H1 (cell line): ENCODE data around the gene RPS3. TPM values are rescaled to one million over a fixed set of nuclear protein-coding genes. Genes with fewer than 3 reads are reported as not detected.
A peak's percentile ranks its signal among the peaks of the same experiment; 100 is the strongest.

Source experiments
- CTCF ChIA-PET: fragments of 300-600 bp; sonication (Branson Sonifier 250); formaldehyde crosslinking; loops from one replicate; lab custom pipeline; 2021; ENCODE audit not compliant: partially characterized antibody; lab: Charles Lee
- POLR2A ChIA-PET: fragments of 300-600 bp; sonication (Branson Sonifier 250); formaldehyde crosslinking; loops from one replicate; lab custom pipeline; 2021; ENCODE audit warnings: inconsistent platforms; ENCODE audit not compliant: partially characterized antibody; lab: Charles Lee
- DNase-seq, 2 experiments: peaks; one replicate each; pipeline versions ENCODE4 v3.0.0 to v3.0.0-alpha.2; 2010 to 2022; ENCODE audit warnings: low spot score in 2 of 2, low read depth in 1 of 2, mixed read lengths in 1 of 2
- FAIRE-seq: peaks from 2 replicates; lab custom pipeline; 2011; peaks lifted over from hg19 to GRCh38; lab: Jason Lieb, UNC
- H2AFZ ChIP-seq: 2 replicates; pipeline ENCODE4 v1.8.1; 2012; ENCODE audit warnings: low read length, inconsistent platforms
- H2AK5ac ChIP-seq: 2 replicates; pipeline ENCODE4 v1.6.1; 2013; ENCODE audit warnings: low read depth, low read length
- H2BK120ac ChIP-seq: replicated peaks from 2 replicates; pipeline ENCODE3; 2013; ENCODE audit warnings: low read depth, low read length, inconsistent platforms
- H2BK12ac ChIP-seq: 2 replicates; pipeline ENCODE4 v1.6.1; 2013; ENCODE audit warnings: low read depth, low read length
- H2BK15ac ChIP-seq: 2 replicates; pipeline ENCODE4 v1.6.1; 2013; ENCODE audit warnings: low read length
- H2BK20ac ChIP-seq: 2 replicates; pipeline ENCODE4 v1.6.1; 2013; ENCODE audit warnings: low read length
- H2BK5ac ChIP-seq: 2 replicates; pipeline ENCODE4 v1.6.1; 2013; ENCODE audit warnings: low read depth, low read length
- H3K14ac ChIP-seq: 2 replicates; pipeline ENCODE4 v1.6.1; 2013; ENCODE audit warnings: inconsistent platforms; ENCODE audit not compliant: insufficient read length
- H3K18ac ChIP-seq: 2 replicates; pipeline ENCODE4 v1.6.1; 2013; ENCODE audit warnings: low read length; ENCODE audit errors: extremely low read depth
- H3K23ac ChIP-seq: 2 replicates; pipeline ENCODE4 v1.6.1; 2013; ENCODE audit warnings: inconsistent platforms; ENCODE audit not compliant: insufficient read length
- H3K23me2 ChIP-seq: 2 replicates; pipeline ENCODE4 v1.6.1; 2013; ENCODE audit warnings: low read depth, low read length
- H3K27ac ChIP-seq: 2 replicates; pipeline ENCODE4 v1.6.1; 2011; ENCODE audit warnings: low read depth, low read length, inconsistent platforms
- H3K27me3 ChIP-seq, 4 experiments: replicated peaks in 1 of 4; 1 replicate in 1 of 4; 2 replicates in 3 of 4; pipeline versions ENCODE4 v1.6.1 to v1.8.1; 2011 to 2013; ENCODE audit warnings: low read length in 3 of 4, mild to moderate bottlenecking in 3 of 4, inconsistent platforms in 2 of 4, mixed read lengths in 2 of 4, moderate library complexity in 1 of 4; ENCODE audit not compliant: control insufficient read depth in 3 of 4, insufficient read depth in 3 of 4; ENCODE audit errors: extremely low read depth in 1 of 4
- H3K36me3 ChIP-seq, 4 experiments: 2 replicates each; pipeline versions ENCODE4 v1.6.1 to v1.8.1; 2011 to 2013; ENCODE audit warnings: mild to moderate bottlenecking in 4 of 4, low read length in 3 of 4, moderate library complexity in 2 of 4, control low read depth in 1 of 4, inconsistent platforms in 1 of 4; ENCODE audit not compliant: insufficient read depth in 4 of 4, control insufficient read depth in 2 of 4
- H3K4ac ChIP-seq: replicated peaks from 2 replicates; pipeline ENCODE3; 2013; ENCODE audit warnings: low read length, low read depth, mixed read lengths, inconsistent platforms; ENCODE audit not compliant: insufficient read length
- H3K4me1 ChIP-seq, 4 experiments: replicated peaks in 1 of 4; 1 replicate in 1 of 4; 2 replicates in 3 of 4; pipeline versions ENCODE4 v1.6.1 to v1.8.1; 2011 to 2013; ENCODE audit warnings: low read length in 3 of 4, inconsistent platforms in 2 of 4, mixed read lengths in 1 of 4; ENCODE audit not compliant: insufficient read depth in 4 of 4, control insufficient read depth in 3 of 4
- H3K4me2 ChIP-seq, 2 experiments: 2 replicates each; pipeline versions ENCODE4 v1.6.1 to v1.8.1; 2011 to 2013; ENCODE audit warnings: low read depth in 2 of 2, low read length in 2 of 2, control low read depth in 1 of 2, inconsistent platforms in 1 of 2, mild to moderate bottlenecking in 1 of 2; ENCODE audit not compliant: insufficient read depth in 1 of 2
- H3K4me3 ChIP-seq, 4 experiments: fragments of 200-600, 300-600 bp in 1 of 4; sonication (generic), shearing (Covaris generic), sonication (Bioruptor Twin) in 1 of 4; 2 replicates each; pipeline versions ENCODE4 v1.5.1 to v1.8.1; 2011 to 2016; ENCODE audit warnings: low read length in 4 of 4, low read depth in 3 of 4, control low read depth in 2 of 4, inconsistent platforms in 2 of 4, mild to moderate bottlenecking in 2 of 4, mixed read lengths in 1 of 4, moderate library complexity in 1 of 4; ENCODE audit not compliant: insufficient read depth in 2 of 4; ENCODE audit errors: extremely low read depth in 1 of 4
- H3K56ac ChIP-seq: replicated peaks from 2 replicates; pipeline ENCODE3; 2013; ENCODE audit warnings: low read depth, mild to moderate bottlenecking, mixed read lengths, low read length, inconsistent platforms; ENCODE audit not compliant: insufficient read length
- H3K79me1 ChIP-seq: 2 replicates; pipeline ENCODE4 v1.6.1; 2013; ENCODE audit warnings: low read depth, low read length, control low read depth
- H3K79me2 ChIP-seq, 2 experiments: 2 replicates each; pipeline versions ENCODE4 v1.6.1 to v1.8.1; 2012 to 2013; ENCODE audit warnings: low read length in 2 of 2, mild to moderate bottlenecking in 2 of 2, inconsistent platforms in 1 of 2; ENCODE audit not compliant: insufficient read depth in 2 of 2, control insufficient read depth in 1 of 2
- H3K9ac ChIP-seq, 4 experiments: replicated peaks in 1 of 4; 1 replicate in 1 of 4; 2 replicates in 3 of 4; pipeline versions ENCODE4 v1.6.1 to v1.8.1; 2011 to 2013; ENCODE audit warnings: low read depth in 3 of 4, low read length in 3 of 4, control low read depth in 2 of 4, mild to moderate bottlenecking in 2 of 4, moderate library complexity in 2 of 4, inconsistent platforms in 1 of 4; ENCODE audit errors: extremely low read depth in 1 of 4
- H3K9me3 ChIP-seq, 2 experiments: 2 replicates each; pipeline versions ENCODE4 v1.6.1 to v1.8.1; 2012 to 2013; ENCODE audit warnings: mild to moderate bottlenecking in 2 of 2, moderate library complexity in 2 of 2, control low read depth in 1 of 2, inconsistent platforms in 1 of 2, low read depth in 1 of 2, low read length in 1 of 2, mixed read lengths in 1 of 2; ENCODE audit not compliant: insufficient read depth in 2 of 2
- H4K20me1 ChIP-seq, 2 experiments: replicated peaks in 1 of 2; 2 replicates each; pipeline versions ENCODE3 to v1.8.1; 2011 to 2013; ENCODE audit warnings: inconsistent platforms in 2 of 2, low read length in 2 of 2, mild to moderate bottlenecking in 1 of 2; ENCODE audit not compliant: insufficient read depth in 2 of 2, control insufficient read depth in 1 of 2
- H4K5ac ChIP-seq: 2 replicates; pipeline ENCODE4 v1.6.1; 2013; ENCODE audit warnings: low read length, low read depth, mixed read lengths, inconsistent platforms; ENCODE audit not compliant: insufficient read length
- H4K8ac ChIP-seq: 2 replicates; pipeline ENCODE4 v1.8.0; 2013; ENCODE audit warnings: mild to moderate bottlenecking, moderate library complexity, low read length, inconsistent platforms; ENCODE audit not compliant: insufficient read depth; ENCODE audit errors: extremely low read depth
- H4K91ac ChIP-seq: replicated peaks from 2 replicates; pipeline ENCODE3; 2013; ENCODE audit warnings: low read length, mixed read lengths, inconsistent platforms; ENCODE audit not compliant: insufficient read length
- FOSL1 ChIP-seq: IDR thresholded peaks from 2 replicates; pipeline ENCODE4 v1.6.1; 2011; ENCODE audit warnings: mild to moderate bottlenecking, low read depth, low read length, moderate library complexity; ENCODE audit not compliant: insufficient read depth
- PHF8 ChIP-seq: fragments of 200-600 bp; sonication (generic); conservative IDR thresholded peaks from 2 replicates; pipeline ENCODE4 v1.7.1; 2012; ENCODE audit warnings: low read depth, mild to moderate bottlenecking, inconsistent platforms, low read length, moderate library complexity
- POLR2AphosphoS5 ChIP-seq: IDR thresholded peaks from 2 replicates; pipeline ENCODE4 v1.6.1; 2011; ENCODE audit warnings: low read depth, low read length
- WGBS, 2 experiments: shearing (Covaris generic) in 1 of 2; methylation state at CpG; one replicate each; pipeline versions ENCODE4 v1.1.6 to v1.1.7; 2013 to 2015; ENCODE audit warnings: low lambda C conversion rate in 2 of 2, mixed read lengths in 2 of 2, inconsistent platforms in 1 of 2, low coverage in 1 of 2, missing lambda C conversion rate in 1 of 2; ENCODE audit not compliant: insufficient replicate concordance in 2 of 2, insufficient coverage in 1 of 2, insufficient read length in 1 of 2; ENCODE audit errors: extremely low coverage in 1 of 2, missing lambda C conversion rate in 1 of 2; 5-methylcytosine and 5-hydroxymethylcytosine counted together
- polyA plus RNA-seq, 7 experiments: library from polyadenylated mRNA; depleted of rRNA in 3 of 7; stranded (reverse) in 5 of 7; unstranded in 2 of 7; fragments of >200 nt in 5 of 7; fragments of 200-250 nt in 2 of 7; gene quantifications; 1 replicate in 5 of 7; 2 replicates in 1 of 7; 4 replicates in 1 of 7; pipeline versions ENCODE4 v1.2.1 to v1.2.3, GENCODE V29; 2011 to 2013; ENCODE audit warnings: missing spikeins in 2 of 7, mixed read lengths in 2 of 7
- small RNA-seq: library from polyadenylated mRNA; stranded (forward); fragments of <200 nt; extraction: miRNeasy Mini kit (QIAGEN cat#:217004); gene quantifications from one replicate; pipeline ENCODE3, GENCODE V24; 2013; ENCODE audit not compliant: insufficient read depth
- total RNA-seq: library from RNA; stranded (reverse); fragmentation: NEBNext Ultra II Directional; extraction: Animal tissue kit (Norgen Biotek cat#: 25700); gene quantifications from 2 replicates; pipeline ENCODE4 v1.2.1, GENCODE V29; 2021

RPS3 gene
- total and polyA plus RNA-seq, 2 of the 8 experiments (the other 6 are each of a cell fraction or from before 2014, with no cell fraction given), result 3,813 to 4,194 TPM

GRCh38 chr11:75454987-75455386 is 55.7 kb downstream of the RPS3 start:
- H3K4ac ChIP-seq, result no peak overlapping the region
- no peak overlapping the region for H2BK5ac ChIP-seq
- no peak overlapping the region; the same call in 1 of the 2 replicates for H3K18ac ChIP-seq
- H3K56ac ChIP-seq, result no peak overlapping the region
- H3K23ac ChIP-seq, result no peak overlapping the region
- FAIRE-seq (no peak), DNase-seq (no peak)
- H2AK5ac ChIP-seq, result no peak overlapping the region
- no peak overlapping the region for H2BK20ac ChIP-seq
- no peak overlapping the region for H2BK15ac ChIP-seq
- ChIA-PET POLR2A (interaction anchor here (0.8 to 3.0 kb wide), 5 partner anchors 11 to 108 kb away, joined by 3 to 13 read pairs (median 5); partner anchors contain the start of gene GDPD5), CTCF (interaction anchor here (0.9 to 31.5 kb wide), 11 partner anchors 10 to 347 kb away, joined by 3 to 603 read pairs (median 3); partner anchors contain the start of gene GDPD5)
- no peak overlapping the region for H3K27ac ChIP-seq
- 0 out of 2 replicates have a peak, but pooled peaks cover 2% of the 10 kb centered on the region for H3K23me2 ChIP-seq
- H3K36me3 ChIP-seq, result no peaks in the 10 kb centered on the region
- H4K5ac ChIP-seq, result no peak overlapping the region
- WGBS, 2 experiments, result 90% methylated on average over 5 of the region's 5 CpGs; no CpG with 5 or more reads in 1 of the 2 experiments
- H3K27me3 ChIP-seq, result no peaks in the 10 kb centered on the region; a peak in 1 of 7 replicates
- TF ChIP-seq FOSL1, result no peak
- no peak for TF ChIP-seq POLR2AphosphoS5
- TF ChIP-seq PHF8, result 0 out of 2 replicates have a peak, but pooled peaks have one; percentile 7
- no peaks in the 10 kb centered on the region for H3K79me2 ChIP-seq
- peaks cover 0 to 6% (median 0%) of the 10 kb centered on the region in 4 experiments; a peak in 3 of 7 replicates for H3K4me1 ChIP-seq
- no peak overlapping the region for H4K91ac ChIP-seq
- H3K4me3 ChIP-seq, result no peak overlapping the region
- H3K79me1 ChIP-seq, result no peaks in the 10 kb centered on the region
- no peak overlapping the region for H3K4me2 ChIP-seq
- H3K14ac ChIP-seq, result no peak overlapping the region
- H4K20me1 ChIP-seq, result no peaks in the 10 kb centered on the region
- no peak overlapping the region for H2BK12ac ChIP-seq
- H3K9me3 ChIP-seq, result no peaks in the 10 kb centered on the region
- H4K8ac ChIP-seq, result no peak overlapping the region
- no peak overlapping the region for H2BK120ac ChIP-seq
- no peak overlapping the region for H3K9ac ChIP-seq
- H2AFZ ChIP-seq, result no peak overlapping the region

Small RNAs within 50 kb of the gene (small RNA-seq; reads per million reads assigned to genes)
- gene SNORD15A (not detected), gene SNORD15B (56.9 reads per million, percentile 96 among the genes with 10 or more reads in this experiment)

Other genes with a start within 250 kb of the RPS3 start
- not detected in 2 replicates for gene SLCO2B1, start 248.4 kb upstream of the RPS3 start, total RNA-seq
- gene SLCO2B1, start 248.4 kb upstream of the RPS3 start, polyA plus RNA-seq (2011; rRNA removed), result 0.03 and 0.14 TPM in 2 replicates
- gene TPBGL, start 158.7 kb upstream of the RPS3 start, total RNA-seq, result 0.25 and 0.37 TPM in 2 replicates
- 0.25 and 0.26 TPM in 2 replicates for gene TPBGL, start 158.7 kb upstream of the RPS3 start, polyA plus RNA-seq (2011; rRNA removed)
- gene ARRB1, start 47.9 kb upstream of the RPS3 start, total RNA-seq, result 24.1 and 31.8 TPM in 2 replicates
- gene ARRB1, start 47.9 kb upstream of the RPS3 start, polyA plus RNA-seq (2011; rRNA removed), result 9.4 and 12.4 TPM in 2 replicates
- gene KLHL35, start 33.7 kb downstream of the RPS3 start, total RNA-seq, result 0.35 and 0.40 TPM in 2 replicates
- 0.41 and 0.64 TPM in 2 replicates for gene KLHL35, start 33.7 kb downstream of the RPS3 start, polyA plus RNA-seq (2011; rRNA removed)
- gene GDPD5, start 126.4 kb downstream of the RPS3 start, total RNA-seq, result 8.1 and 8.6 TPM in 2 replicates
- gene GDPD5, start 126.4 kb downstream of the RPS3 start, polyA plus RNA-seq (2011; rRNA removed), result 7.8 and 10.2 TPM in 2 replicates
- gene SERPINH1, start 162.7 kb downstream of the RPS3 start, total RNA-seq, result 420 and 424 TPM in 2 replicates
- 621 and 869 TPM in 2 replicates for gene SERPINH1, start 162.7 kb downstream of the RPS3 start, polyA plus RNA-seq (2011; rRNA removed)